DOHH2 (cell line): Measurements from ENCODE around the gene GRPEL2.

ENCODE experiments used
- H3F3A ChIP-seq: fragments of 200-600 bp; sonication (generic), shearing (Covaris generic); 2 replicates; pipeline ENCODE4 v1.6.0; 2016; ENCODE audit warnings: antibody characterized with exemption, mild to moderate bottlenecking; ENCODE audit not compliant: control insufficient read depth, insufficient read depth
- H3K27ac ChIP-seq: fragments of 200-600 bp; sonication (generic); 2 replicates; pipeline ENCODE4 v1.5.1; 2014; ENCODE audit warnings: low read depth, mild to moderate bottlenecking, low read length, moderate library complexity
- H3K27me3 ChIP-seq: fragments of 200-600 bp; sonication (generic); 2 replicates; pipeline ENCODE4 v1.6.1; 2014; ENCODE audit warnings: mild to moderate bottlenecking, low read length, mixed read lengths; ENCODE audit not compliant: control insufficient read depth
- H3K36me3 ChIP-seq: fragments of 200-600 bp; sonication (generic); 2 replicates; pipeline ENCODE4 v1.6.1; 2014; ENCODE audit warnings: mild to moderate bottlenecking, low read length, moderate library complexity, mixed read lengths; ENCODE audit not compliant: control insufficient read depth
- H3K4me1 ChIP-seq: fragments of 200-600 bp; sonication (generic); 2 replicates; pipeline ENCODE4 v1.6.1; 2014; ENCODE audit warnings: mild to moderate bottlenecking, low read length, mixed read lengths; ENCODE audit not compliant: control insufficient read depth
- H3K4me2 ChIP-seq: fragments of 200-600 bp; sonication (generic); 2 replicates; pipeline ENCODE4 v1.6.0; 2014; ENCODE audit warnings: mild to moderate bottlenecking, low read length, moderate library complexity
- H3K4me3 ChIP-seq: fragments of 200-600 bp; sonication (generic); 2 replicates; pipeline ENCODE4 v1.5.1; 2014; ENCODE audit warnings: mild to moderate bottlenecking, low read length, mixed read lengths
- H3K79me2 ChIP-seq: fragments of 200-600 bp; sonication (generic); 2 replicates; pipeline ENCODE4 v1.6.1; 2014; ENCODE audit warnings: mild to moderate bottlenecking, low read length, mixed read lengths; ENCODE audit not compliant: control insufficient read depth
- H3K9me2 ChIP-seq: fragments of 200-600 bp; sonication (generic); replicated peaks from 2 replicates; pipeline ENCODE4 v1.6.1; 2014; ENCODE audit warnings: mild to moderate bottlenecking, low read length, mixed read lengths; ENCODE audit not compliant: control insufficient read depth
- H3K9me3 ChIP-seq: fragments of 200-600 bp; sonication (generic); 2 replicates; pipeline ENCODE4 v1.6.1; 2014; ENCODE audit warnings: antibody characterized with exemption, low read length, mixed read lengths; ENCODE audit not compliant: control insufficient read depth, insufficient read depth
- H4K20me1 ChIP-seq: fragments of 200-600 bp; sonication (generic); 2 replicates; pipeline ENCODE4 v1.6.0; 2014; ENCODE audit warnings: low read depth, mild to moderate bottlenecking, antibody characterized with exemption, low read length, moderate library complexity; ENCODE audit not compliant: control insufficient read depth, insufficient read depth
- CTCF ChIP-seq: fragments of 200-600 bp; sonication (generic); IDR thresholded peaks from one replicate; pipeline ENCODE4 v1.5.1; 2014; ENCODE audit warnings: antibody characterized with exemption, mild to moderate bottlenecking, low read depth, low read length; ENCODE audit not compliant: poor library complexity, severe bottlenecking
- EZH2phosphoT487 ChIP-seq: fragments of 200-600 bp; sonication (generic); IDR thresholded peaks from 2 replicates; pipeline ENCODE4 v1.6.1; 2017; ENCODE audit warnings: borderline replicate concordance, mild to moderate bottlenecking, antibody characterized with exemption, low read length, moderate library complexity, mixed read lengths

Gene GRPEL2

DNA sequence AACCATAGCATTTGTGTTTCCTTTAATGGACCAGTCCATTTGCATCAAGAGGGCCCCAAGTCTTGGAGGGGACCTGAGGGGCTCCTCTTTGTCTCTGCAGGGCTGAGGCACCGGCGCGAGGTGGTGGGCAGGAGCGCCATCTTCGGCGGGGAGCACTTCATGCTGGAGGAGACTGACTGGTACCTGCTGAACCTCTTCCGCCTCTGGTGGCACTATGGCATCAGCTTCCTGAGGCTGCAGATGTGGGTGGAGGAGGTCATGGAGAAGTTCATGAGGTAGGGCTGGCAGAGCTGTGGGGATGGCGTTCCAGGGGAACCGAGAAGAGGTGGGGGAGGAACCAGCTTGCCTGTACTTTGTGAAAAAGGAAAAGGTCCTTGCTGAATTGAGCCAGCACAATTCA, 18.6 kb downstream of the GRPEL2 start:
- Histone ChIP-seq H3K9me3 (no peaks in the 10 kb centered on the region), H3F3A (no peaks in the 10 kb centered on the region; the same call in 1 of the 2 replicates), H4K20me1 (no peaks in the 10 kb centered on the region; the same call in 1 of the 2 replicates), H3K4me2 (no peak overlapping the region), H3K4me3 (no peak overlapping the region), H3K27me3 (no peaks in the 10 kb centered on the region), H3K27ac (no peak overlapping the region), H3K79me2 (peaks cover 15% of the 10 kb centered on the region), H3K36me3 (peaks cover 50% of the 10 kb centered on the region), H3K4me1 (peaks cover 12% of the 10 kb centered on the region), H3K9me2 (no peaks in the 10 kb centered on the region)
- TF ChIP-seq CTCF (no peak), EZH2phosphoT487 (no peak)

DNA sequence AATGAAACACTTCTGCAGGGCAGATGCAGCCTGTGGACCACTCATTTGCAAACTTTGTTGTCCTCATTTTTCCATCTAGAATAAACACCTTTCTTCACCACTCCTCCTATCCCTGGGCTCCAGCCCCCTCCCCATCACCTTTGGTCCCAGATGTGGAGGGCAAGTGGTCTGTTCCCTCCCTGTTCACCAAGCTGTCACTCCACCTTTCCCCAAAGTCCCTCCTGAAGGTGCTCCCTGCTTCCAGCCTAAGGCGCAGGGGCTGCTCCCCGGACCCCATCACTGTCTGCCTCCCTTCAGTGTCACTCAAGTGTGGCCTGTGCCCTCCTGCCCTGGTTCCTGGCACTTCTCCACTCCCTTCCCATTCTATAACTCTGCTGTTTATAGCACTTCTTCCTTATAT, 19.4 kb downstream of the GRPEL2 start:
- Histone ChIP-seq H3K36me3 (peaks cover 45% of the 10 kb centered on the region), H3K79me2 (peaks cover 7% of the 10 kb centered on the region), H3F3A (no peaks in the 10 kb centered on the region; the same call in 1 of the 2 replicates), H3K4me2 (no peak overlapping the region), H3K4me3 (no peak overlapping the region), H3K4me1 (peaks cover 4% of the 10 kb centered on the region), H3K27ac (no peak overlapping the region), H4K20me1 (no peaks in the 10 kb centered on the region), H3K27me3 (no peaks in the 10 kb centered on the region), H3K9me3 (no peaks in the 10 kb centered on the region), H3K9me2 (no peaks in the 10 kb centered on the region)
- TF ChIP-seq CTCF = no peak
- no peak for TF ChIP-seq EZH2phosphoT487

- H3K27me3 ChIP-seq = no peaks in the 10 kb centered on the region
- H3K79me2 ChIP-seq = peaks cover 1% of the 10 kb centered on the region; the same call in 1 of the 2 replicates
- H3K9me3 ChIP-seq = no peaks in the 10 kb centered on the region
- no peaks in the 10 kb centered on the region for H3K4me1 ChIP-seq
- H3K4me3 ChIP-seq = no peak overlapping the region
- no peaks in the 10 kb centered on the region for H3K9me2 ChIP-seq
- peaks cover 41% of the 10 kb centered on the region for H3K36me3 ChIP-seq
- no peak overlapping the region for H3K4me2 ChIP-seq
- no peaks in the 10 kb centered on the region for H4K20me1 ChIP-seq
- no peak overlapping the region for H3K27ac ChIP-seq
- H3F3A ChIP-seq = no peaks in the 10 kb centered on the region
- TF ChIP-seq CTCF (no peak), EZH2phosphoT487 (no peak)
Observed at GRCh38 chr5:149365418-149365817, 20.1 kb downstream of the GRPEL2 start.
